Esophagus muscularis mucosa (tissue), 3 donors: ENCODE data around the gene USP35.

Experiments used
- CTCF ChIP-seq, 3 experiments: fragments of 200-600 bp in 2 of 3; fragments of 450-650 bp in 1 of 3; sonication (generic) in 2 of 3; IDR thresholded peaks; one replicate each; pipeline ENCODE4 v1.5.1; 2017 to 2019; ENCODE audit warnings: antibody characterized with exemption in 3 of 3, mild to moderate bottlenecking in 2 of 3, moderate library complexity in 1 of 3
- POLR2A ChIP-seq: fragments of 450-650 bp; IDR thresholded peaks from one replicate; pipeline ENCODE4 v1.6.1; 2017; ENCODE audit warnings: antibody characterized with exemption, moderate library complexity, mild to moderate bottlenecking, low read depth
- POLR2AphosphoS5 ChIP-seq, 2 donors: sonication (generic); formaldehyde crosslinking; IDR thresholded peaks; one replicate each; pipeline ENCODE4 v1.6.1; 2017; ENCODE audit warnings: antibody characterized with exemption in 2 of 2

- TF ChIP-seq POLR2AphosphoS5 (IDR thresholded peaks at IDR 0.05) (no peak), CTCF (IDR thresholded peaks at IDR 0.05) (no peak), POLR2A (no peak)
Measured at GRCh38 chr11:78231962-78232501, 43.3 kb downstream of the USP35 start.
